Heart right ventricle (tissue), 16 donors: Measurements from ENCODE around the gene ATP6V0A1. TPM values are rescaled to one million over a fixed set of nuclear protein-coding genes. Genes with fewer than 3 reads are reported as not detected.
A peak's percentile ranks its signal among the peaks of the same experiment; 100 is the strongest.
"Not testable (repeated sequence)": the region's sequence is repeated elsewhere in the genome, so short reads cannot be mapped to it uniquely, and the experiment has no call there.

ENCODE experiments used
- ATAC-seq, 8 donors: fragments of 200-7000 bp; cut with Tn5 transposase; one replicate each; pipeline ENCODE4 v1.9.1; 2020; ENCODE audit warnings: mild to moderate bottlenecking in 8 of 8, moderate library complexity in 8 of 8, moderate number of reproducible peaks in 1 of 8
- DNase-seq, 2 donors: peaks; one replicate each; pipeline ENCODE4 v3.0.0-alpha.2; 2020
- H3K27ac ChIP-seq, 10 donors: fragments of 200-600 bp; sonication (generic) in 2 of 10; one replicate each; pipeline versions ENCODE4 v1.5.0 to v1.8.0; 2020 to 2022; ENCODE audit warnings: mild to moderate bottlenecking in 3 of 10
- H3K27me3 ChIP-seq, 7 donors: fragments of 200-600 bp; one replicate each; pipeline ENCODE4 v1.8.0; 2021 to 2022; ENCODE audit warnings: mild to moderate bottlenecking in 2 of 7
- H3K36me3 ChIP-seq, 9 donors: fragments of 200-600 bp; sonication (generic) in 1 of 9; one replicate each; pipeline versions ENCODE4 v1.5.0 to v1.8.0; 2020 to 2022; ENCODE audit warnings: mild to moderate bottlenecking in 2 of 9
- H3K4me1 ChIP-seq, 9 donors: fragments of 200-600 bp; sonication (generic) in 1 of 9; one replicate each; pipeline versions ENCODE4 v1.5.0 to v1.8.0; 2020 to 2022; ENCODE audit warnings: mild to moderate bottlenecking in 4 of 9
- H3K4me3 ChIP-seq, 10 donors: fragments of 200-600 bp; sonication (generic) in 2 of 10; one replicate each; pipeline versions ENCODE4 v1.5.0 to v1.8.0; 2020 to 2022; ENCODE audit warnings: mild to moderate bottlenecking in 7 of 10, moderate library complexity in 2 of 10
- H3K9me3 ChIP-seq, 11 donors: fragments of 200-600 bp in 10 of 11; sonication (generic) in 2 of 11; one replicate each; pipeline versions ENCODE4 v1.5.0 to v1.8.0; 2013 to 2022; ENCODE audit warnings: mild to moderate bottlenecking in 2 of 11, control low read depth in 1 of 11, moderate library complexity in 1 of 11
- CTCF ChIP-seq, 9 donors: fragments of 200-600 bp; sonication (generic) in 2 of 9; IDR thresholded peaks; one replicate each; pipeline versions ENCODE4 v1.5.0 to v1.8.0; 2021 to 2022; ENCODE audit warnings: antibody characterized with exemption in 9 of 9, mild to moderate bottlenecking in 5 of 9, moderate library complexity in 1 of 9
- WGBS, 2 donors: extraction: QIAGEN DNeasy Blood & Tissue Kit; methylation state at CpG; one replicate each; pipeline ENCODE4 v1.1.7; 2013; ENCODE audit warnings: inconsistent platforms in 1 of 2; 5-methylcytosine and 5-hydroxymethylcytosine counted together
- intact Hi-C, 10 donors: fragments of 100-400 bp; cut with DNase I; formaldehyde crosslinking; loops; one replicate each; pipeline versions ENCODE4 v1.11.1 to v1.14.2; 2022
- polyA plus RNA-seq, 2 donors: library from polyadenylated mRNA; stranded (reverse); fragments of 200-250 nt; gene quantifications; one replicate each; pipeline ENCODE4 v1.2.3, GENCODE V29; 2013
- total RNA-seq, 10 donors: library from RNA; stranded (reverse); fragmentation: NEBNext Ultra II Directional in 3 of 10; extraction: Animal tissue kit (Norgen Biotek cat#: 25700) in 3 of 10; gene quantifications; one replicate each; pipeline versions ENCODE4 v1.2.1 to v1.2.4, GENCODE V29; 2021 to 2023
- donor health status: Arrhythmogenic right ventricular cardiomyopathy.
- donor health status: ischemic (EF 13 %, LVEDD 7.1; RV severe dilation, severe dysfunction).
- donor health status: healthy with polysubstance abuse.
- donor health status: DM: no; HTN: yes; CAD: no.
- donor health status: DM: no; HTN: no; CAD: no.
- donor health status: ischemic (EF 25% LVEDD 6.9; RV normal size, moderate dysfunction).
- donor health status: ischemic (EF 25% LVEDD 5.7; RV mildly dilated, moderate dysfunction).
- donor health status: healthy.
- donor health status: DM: yes; HTN: yes; CAD: no.
- donor health status: Ischemic cardiomyopathy.
- donor health status: ischemic (EF 35%, LVEDD 5.7; RV mildly dilated, moderate dysfunction).
- donor health status: nonischemic (EF 11% LVEDD 7.7; RV severe dilation, severe dysfunction).
- donor health status: DM: yes; HTN: yes; CAD: no.
- donor health status: PGD.
- donor health status: ischemic (EF 29% LVEDD 5.4; RV normal size, mild dysfunction).
- donor health status: nonischemic (EF 23%, LVEDD 6.1; RV moderate dilation, normal function).

ATP6V0A1 gene
- total and polyA plus RNA-seq, 12 donors: 28.1 to 48.5 (median 34.4) TPM

GRCh38 chr17:42553866-42554249 is 95.2 kb downstream of the ATP6V0A1 start:
- peak overlapping the region; percentile 69 to 96 (median 86) for H3K4me3 ChIP-seq
- peaks cover 0 to 3% (median 0%) of the 10 kb centered on the region in 7 donors for H3K27me3 ChIP-seq
- H3K4me1 ChIP-seq: peaks cover 7 to 34% (median 22%) of the 10 kb centered on the region in 9 donors
- ATAC-seq (peak in 6 of 8 donors; percentile 6 to 20 (median 16)), DNase-seq (no peak)
- intact Hi-C loops: no loop called here
- H3K36me3 ChIP-seq: peaks cover 0 to 8% (median 0%) of the 10 kb centered on the region in 9 donors
- 47 to 55% methylated on average over 16 of the region's 16 CpGs for WGBS, 2 donors
- TF ChIP-seq CTCF (IDR thresholded peaks at IDR 0.05): peak in 1 of 9 donors; percentile 4
- no peaks in the 10 kb centered on the region for H3K9me3 ChIP-seq
- H3K27ac ChIP-seq: peak overlapping the region in 9 of 10 donors; percentile 86 to 97 (median 92)

- WGBS, 2 donors: 0% methylated on average over 77 to 82 of the region's 82 CpGs
- ATAC-seq (peak; percentile 90 to 96 (median 96)), DNase-seq (peak; percentile 89 to 92)
- TF ChIP-seq CTCF (IDR thresholded peaks at IDR 0.05): peak in 1 of 9 donors; percentile 1
- intact Hi-C loops: no loop called here
- Histone ChIP-seq H3K36me3 (peaks cover 0 to 8% (median 0%) of the 10 kb centered on the region in 9 donors), H3K4me3 (peak overlapping the region; percentile 69 to 96 (median 86)), H3K9me3 (no peaks in the 10 kb centered on the region), H3K4me1 (peaks cover 7 to 34% (median 20%) of the 10 kb centered on the region in 9 donors), H3K27ac (peak overlapping the region; percentile 47 to 97 (median 92)), H3K27me3 (no peaks in the 10 kb centered on the region)
These were observed 95.8 kb downstream of the ATP6V0A1 start for GRCh38 chr17:42554250-42555121.

GRCh38 chr17:42555122-42555622 is 96.5 kb downstream of the ATP6V0A1 start:
- Histone ChIP-seq H3K27me3 (no peaks in the 10 kb centered on the region), H3K4me1 (peaks cover 7 to 34% (median 20%) of the 10 kb centered on the region in 9 donors), H3K36me3 (peaks cover 0 to 8% (median 0%) of the 10 kb centered on the region in 9 donors), H3K4me3 (peak overlapping the region; percentile 69 to 96 (median 86)), H3K27ac (peak overlapping the region; percentile 47 to 97 (median 92)), H3K9me3 (no peaks in the 10 kb centered on the region)
- ATAC-seq: peak in 3 of 8 donors; percentile 2 to 9 (median 4)
- 25 to 26% methylated on average over 4 of the region's 4 CpGs for WGBS, 2 donors
- intact Hi-C loops: no loop called here
- DNase-seq: no peak
- no peak for TF ChIP-seq CTCF (IDR thresholded peaks at IDR 0.05)

GRCh38 chr17:42555961-42556617 is 97.4 kb downstream of the ATP6V0A1 start:
- 58 to 71% methylated on average over 5 of the region's 5 CpGs for WGBS, 2 donors
- H3K36me3 ChIP-seq, H3K9me3 ChIP-seq, intact Hi-C loops, ATAC-seq, H3K27me3 ChIP-seq, H3K27ac ChIP-seq, DNase-seq: not testable (repeated sequence)
- Histone ChIP-seq H3K4me1 (peaks cover 7 to 36% (median 20%) of the 10 kb centered on the region in 9 donors), H3K4me3 (peak overlapping the region in 2 of 10 donors; percentile 88 to 96)
